Choroid plexus epithelial cell (primary cell): Measurements from ENCODE around the gene DNAJC27.
A peak's percentile ranks its signal among the peaks of the same experiment; 100 is the strongest.

ENCODE experiments used
- DNase-seq: peaks from one replicate; pipeline ENCODE4 v3.0.0-alpha.2; 2010; ENCODE audit warnings: low read depth
- H3K4me3 ChIP-seq: 2 replicates; pipeline ENCODE4 v1.5.1; 2011; ENCODE audit warnings: low read depth, mild to moderate bottlenecking, control low read depth, low read length, moderate library complexity
- TF ChIP-seq, protein P1 (sequence below): conservative IDR thresholded peaks from 2 replicates; pipeline ENCODE4 v1.5.1; 2011; ENCODE audit warnings: low read depth, mild to moderate bottlenecking, control low read depth, inconsistent platforms, low read length, moderate library complexity

DNAJC27 gene

DNA sequence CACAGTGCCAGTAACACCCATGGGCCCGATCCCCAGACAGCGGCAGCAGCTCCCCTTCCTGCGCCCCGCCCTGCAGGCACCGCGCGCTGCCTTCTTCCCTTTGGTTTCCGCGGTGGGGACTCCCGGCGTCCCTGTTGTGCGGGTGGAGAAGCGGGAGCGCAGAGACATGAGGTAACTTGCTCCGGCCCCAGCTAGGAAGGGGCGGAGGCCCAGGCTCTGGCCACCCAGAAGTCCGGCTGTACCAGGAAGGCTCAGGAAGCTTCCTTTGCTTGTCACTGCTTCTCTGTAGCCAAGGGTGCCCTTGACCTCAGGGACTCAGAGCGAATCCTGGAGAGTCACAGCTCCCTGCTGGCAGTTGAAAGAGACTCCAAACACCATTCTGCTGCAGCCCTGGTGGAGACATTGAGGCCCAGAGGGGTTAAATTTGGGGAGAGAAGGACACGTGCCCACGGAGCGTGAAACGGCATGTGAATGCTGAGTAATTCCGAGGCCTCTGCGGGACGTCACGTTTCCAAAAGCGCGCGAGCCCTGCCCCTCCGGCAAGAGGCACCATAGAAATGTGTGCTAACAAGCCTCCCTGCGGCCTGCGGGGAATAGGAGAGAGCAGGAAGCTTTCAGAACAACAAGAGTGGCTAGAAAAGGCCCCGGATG lies 45.0 kb downstream of the DNAJC27 start:
- DNase-seq: peak; percentile 59
- H3K4me3 ChIP-seq: peak overlapping the region; percentile 2
- TF ChIP-seq, protein P1, sequence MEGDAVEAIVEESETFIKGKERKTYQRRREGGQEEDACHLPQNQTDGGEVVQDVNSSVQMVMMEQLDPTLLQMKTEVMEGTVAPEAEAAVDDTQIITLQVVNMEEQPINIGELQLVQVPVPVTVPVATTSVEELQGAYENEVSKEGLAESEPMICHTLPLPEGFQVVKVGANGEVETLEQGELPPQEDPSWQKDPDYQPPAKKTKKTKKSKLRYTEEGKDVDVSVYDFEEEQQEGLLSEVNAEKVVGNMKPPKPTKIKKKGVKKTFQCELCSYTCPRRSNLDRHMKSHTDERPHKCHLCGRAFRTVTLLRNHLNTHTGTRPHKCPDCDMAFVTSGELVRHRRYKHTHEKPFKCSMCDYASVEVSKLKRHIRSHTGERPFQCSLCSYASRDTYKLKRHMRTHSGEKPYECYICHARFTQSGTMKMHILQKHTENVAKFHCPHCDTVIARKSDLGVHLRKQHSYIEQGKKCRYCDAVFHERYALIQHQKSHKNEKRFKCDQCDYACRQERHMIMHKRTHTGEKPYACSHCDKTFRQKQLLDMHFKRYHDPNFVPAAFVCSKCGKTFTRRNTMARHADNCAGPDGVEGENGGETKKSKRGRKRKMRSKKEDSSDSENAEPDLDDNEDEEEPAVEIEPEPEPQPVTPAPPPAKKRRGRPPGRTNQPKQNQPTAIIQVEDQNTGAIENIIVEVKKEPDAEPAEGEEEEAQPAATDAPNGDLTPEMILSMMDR: no peak

- TF ChIP-seq, protein P1: no peak
- DNase-seq: no peak
- peak overlapping the region; percentile 2 for H3K4me3 ChIP-seq
Observed at GRCh38 chr2:24926220-24926601, 45.5 kb downstream of the DNAJC27 start.

- no peak for DNase-seq
- H3K4me3 ChIP-seq: no peak overlapping the region
- TF ChIP-seq, protein P1: no peak
Observed at GRCh38 chr2:24925815-24926214, 45.9 kb downstream of the DNAJC27 start.

DNA sequence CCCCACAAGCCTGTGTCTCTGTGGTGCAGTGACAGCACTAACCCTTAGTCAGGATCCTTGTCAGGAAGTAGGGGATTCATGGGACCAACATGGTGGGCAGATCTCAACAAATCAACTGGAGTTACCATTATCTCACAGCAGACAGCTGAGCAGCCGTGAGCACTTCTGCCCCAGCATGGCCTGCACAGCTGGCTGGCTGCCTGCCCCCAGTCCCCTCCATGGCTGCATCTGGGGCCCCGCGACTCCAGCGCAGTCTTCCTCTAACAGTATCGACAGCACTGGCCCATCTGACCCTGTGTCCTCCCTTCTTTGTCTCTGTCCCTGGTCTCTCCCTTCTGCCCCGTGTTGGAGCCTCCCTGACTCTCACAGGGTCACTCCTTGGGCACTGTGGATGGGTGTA lies 47.0 kb downstream of the DNAJC27 start:
- DNase-seq: no peak
- H3K4me3 ChIP-seq: no peak overlapping the region
- TF ChIP-seq, protein P1: no peak

- H3K4me3 ChIP-seq: no peak overlapping the region
- TF ChIP-seq, protein P1: no peak
- DNase-seq: no peak
Observed at GRCh38 chr2:24924266-24924665, 47.5 kb downstream of the DNAJC27 start.

DNA sequence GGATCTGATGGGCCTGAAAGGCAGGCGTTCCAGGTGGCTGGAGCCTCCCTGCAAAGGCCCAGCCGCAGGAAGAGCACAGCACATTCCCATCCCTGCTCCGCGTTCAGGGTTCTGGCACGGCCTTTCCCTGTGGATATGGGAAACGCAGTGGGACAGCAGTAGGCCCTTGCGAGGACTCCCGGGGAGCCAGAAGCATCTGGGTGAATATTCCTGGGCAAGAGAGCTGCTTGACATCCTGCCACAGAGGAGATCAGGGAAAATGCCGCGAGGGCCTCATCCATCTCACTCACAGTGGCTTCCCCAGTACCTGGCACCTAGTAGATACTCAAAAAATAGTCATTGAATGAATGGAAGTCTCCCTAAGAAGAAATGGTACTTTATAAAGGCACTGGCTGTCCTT lies 48.6 kb downstream of the DNAJC27 start:
- H3K4me3 ChIP-seq: no peak overlapping the region
- TF ChIP-seq, protein P1: no peak
- no peak for DNase-seq

DNA sequence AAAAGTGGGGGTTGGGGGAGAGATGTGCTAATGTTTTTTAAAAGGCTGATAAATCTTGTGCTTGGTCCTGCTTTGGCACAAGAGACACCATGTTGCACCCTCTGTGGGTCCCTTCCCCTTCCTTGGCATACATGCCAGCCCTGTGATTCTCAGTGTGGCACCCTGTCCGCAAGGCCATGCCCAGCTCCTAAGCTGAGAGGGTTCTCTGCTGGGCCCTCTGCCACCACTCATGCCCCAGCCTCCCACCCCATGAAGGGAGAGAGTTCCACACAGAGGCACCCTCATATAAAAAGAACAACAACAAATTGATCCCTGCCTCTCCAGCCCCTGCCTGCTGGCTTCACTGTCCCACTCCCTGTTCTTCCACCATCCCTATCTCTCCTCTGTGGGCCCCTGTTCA lies 49.2 kb downstream of the DNAJC27 start:
- H3K4me3 ChIP-seq: no peak overlapping the region
- DNase-seq: no peak
- TF ChIP-seq, protein P1: no peak
